ENCODE data around the gene RANBP3. TPM values are rescaled to one million over a fixed set of nuclear protein-coding genes. Genes with fewer than 3 reads are reported as not detected.
A peak's percentile ranks its signal among the peaks of the same experiment; 100 is the strongest.

RANBP3 gene
- total and polyA plus RNA-seq, 4 donors: 33.6 to 67.7 (median 54.9) TPM

DNA sequence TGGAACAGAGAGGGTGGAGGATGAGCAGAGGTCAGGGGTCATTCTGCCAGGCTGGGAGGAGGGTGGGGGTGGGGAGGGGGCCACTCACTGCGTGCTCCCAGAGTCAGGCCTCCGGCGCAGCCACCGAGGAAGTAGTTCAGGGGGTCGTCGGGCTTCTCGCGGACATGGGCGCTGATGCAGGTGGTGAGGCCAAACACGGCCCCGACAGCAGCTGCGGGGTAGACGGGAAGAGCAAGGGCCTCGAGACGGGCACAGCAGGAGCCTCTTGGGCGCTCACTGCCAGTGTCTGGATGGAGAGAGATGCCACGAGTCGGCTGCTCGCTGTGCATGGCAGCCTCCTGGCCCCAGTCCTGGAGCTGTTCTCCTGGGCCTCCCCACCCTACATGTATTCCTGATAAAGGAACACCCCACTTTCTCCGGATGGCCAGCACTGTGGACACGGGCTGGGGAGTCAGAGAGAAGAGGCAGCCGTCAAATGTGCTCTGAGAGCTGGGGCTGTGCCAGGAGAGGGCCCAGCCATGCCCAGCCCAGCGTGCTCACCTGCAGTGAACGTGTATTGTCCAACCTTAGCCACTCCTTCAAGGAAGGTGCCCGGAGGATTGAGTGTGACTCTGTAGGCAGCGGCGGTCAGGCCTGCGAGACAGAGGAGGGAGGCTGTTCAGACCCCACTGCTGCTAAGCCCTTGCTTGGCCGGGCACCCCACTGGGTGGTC is 81.4 kb downstream of the RANBP3 start:
- Histone ChIP-seq H3K4me3 (no peak overlapping the region), H3K9me3 (ENCODE audit: control insufficient read depth in 4 of 4, insufficient read depth in 3 of 4, low read length in 3 of 4) (no peaks in the 10 kb centered on the region), H3K27ac (ENCODE audit: low read depth in 1 of 2, low read length in 1 of 2) (no peak overlapping the region), H3K4me1 (ENCODE audit: control insufficient read depth in 5 of 5, insufficient read depth in 5 of 5, low read length in 5 of 5) (peaks cover 0 to 9% (median 5%) of the 10 kb centered on the region in 5 donors), H3K36me3 (ENCODE audit: control insufficient read depth in 4 of 4, insufficient read depth in 4 of 4, low read length in 4 of 4) (peaks cover 3 to 39% (median 10%) of the 10 kb centered on the region in 4 donors), H3K9ac (ENCODE audit: insufficient read depth in 1 of 2, low read length in 2 of 2) (no peak overlapping the region), H3K27me3 (ENCODE audit: control insufficient read depth in 3 of 3, insufficient read depth in 3 of 3, low read length in 2 of 3) (peaks cover 0 to 2% (median 0%) of the 10 kb centered on the region in 3 donors)
- WGBS, 2 donors: 92 to 94% methylated on average over 29 of the region's 29 CpGs
- TF ChIP-seq, protein P1, sequence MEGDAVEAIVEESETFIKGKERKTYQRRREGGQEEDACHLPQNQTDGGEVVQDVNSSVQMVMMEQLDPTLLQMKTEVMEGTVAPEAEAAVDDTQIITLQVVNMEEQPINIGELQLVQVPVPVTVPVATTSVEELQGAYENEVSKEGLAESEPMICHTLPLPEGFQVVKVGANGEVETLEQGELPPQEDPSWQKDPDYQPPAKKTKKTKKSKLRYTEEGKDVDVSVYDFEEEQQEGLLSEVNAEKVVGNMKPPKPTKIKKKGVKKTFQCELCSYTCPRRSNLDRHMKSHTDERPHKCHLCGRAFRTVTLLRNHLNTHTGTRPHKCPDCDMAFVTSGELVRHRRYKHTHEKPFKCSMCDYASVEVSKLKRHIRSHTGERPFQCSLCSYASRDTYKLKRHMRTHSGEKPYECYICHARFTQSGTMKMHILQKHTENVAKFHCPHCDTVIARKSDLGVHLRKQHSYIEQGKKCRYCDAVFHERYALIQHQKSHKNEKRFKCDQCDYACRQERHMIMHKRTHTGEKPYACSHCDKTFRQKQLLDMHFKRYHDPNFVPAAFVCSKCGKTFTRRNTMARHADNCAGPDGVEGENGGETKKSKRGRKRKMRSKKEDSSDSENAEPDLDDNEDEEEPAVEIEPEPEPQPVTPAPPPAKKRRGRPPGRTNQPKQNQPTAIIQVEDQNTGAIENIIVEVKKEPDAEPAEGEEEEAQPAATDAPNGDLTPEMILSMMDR (IDR thresholded peaks at IDR 0.05; ENCODE audit: control extremely low read depth, extremely low read depth): no peak
- ATAC-seq (ENCODE audit: insufficient read depth, low FRiP score): no peak
- DNase-seq: no peak

DNA sequence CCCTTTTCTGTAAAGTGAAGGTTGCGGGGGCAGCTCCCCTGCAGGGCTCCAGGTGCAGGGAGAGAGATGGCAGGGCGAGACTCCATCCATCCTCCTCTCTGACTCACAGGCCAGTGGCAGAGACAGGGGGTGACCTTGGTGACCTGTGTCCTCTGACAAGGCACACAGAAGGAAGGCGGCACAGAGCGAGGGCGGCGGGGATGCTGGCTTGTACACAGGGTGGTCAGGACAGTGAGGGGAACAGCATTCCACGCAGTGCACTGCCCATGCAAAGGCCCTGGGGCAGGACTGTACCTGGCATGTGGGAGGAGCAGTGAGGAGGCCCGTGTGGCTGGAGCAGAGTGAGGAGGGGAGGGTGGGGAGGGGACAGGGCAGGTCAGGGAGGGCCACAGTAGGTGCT is 82.0 kb downstream of the RANBP3 start:
- H3K36me3 ChIP-seq (ENCODE audit: control insufficient read depth in 4 of 4, insufficient read depth in 4 of 4, low read length in 4 of 4): peaks cover 3 to 38% (median 9%) of the 10 kb centered on the region in 4 donors
- ATAC-seq (ENCODE audit: insufficient read depth, low FRiP score) (no peak), DNase-seq (no peak)
- H3K27ac ChIP-seq (ENCODE audit: low read depth in 1 of 2, low read length in 1 of 2): peak overlapping the region in 1 of 2 donors; percentile 78
- peaks cover 0 to 3% (median 0%) of the 10 kb centered on the region in 3 donors for H3K27me3 ChIP-seq (ENCODE audit: control insufficient read depth in 3 of 3, insufficient read depth in 3 of 3, low read length in 2 of 3)
- 90 to 94% methylated on average over 8 of the region's 8 CpGs for WGBS, 2 donors
- no peak overlapping the region for H3K9ac ChIP-seq (ENCODE audit: insufficient read depth in 1 of 2, low read length in 2 of 2)
- TF ChIP-seq, protein P1 (IDR thresholded peaks at IDR 0.05; ENCODE audit: control extremely low read depth, extremely low read depth): no peak
- no peak overlapping the region for H3K4me3 ChIP-seq
- no peaks in the 10 kb centered on the region for H3K9me3 ChIP-seq (ENCODE audit: control insufficient read depth in 4 of 4, insufficient read depth in 3 of 4, low read length in 3 of 4)
- peaks cover 0 to 9% (median 5%) of the 10 kb centered on the region in 5 donors for H3K4me1 ChIP-seq (ENCODE audit: control insufficient read depth in 5 of 5, insufficient read depth in 5 of 5, low read length in 5 of 5)

DNA sequence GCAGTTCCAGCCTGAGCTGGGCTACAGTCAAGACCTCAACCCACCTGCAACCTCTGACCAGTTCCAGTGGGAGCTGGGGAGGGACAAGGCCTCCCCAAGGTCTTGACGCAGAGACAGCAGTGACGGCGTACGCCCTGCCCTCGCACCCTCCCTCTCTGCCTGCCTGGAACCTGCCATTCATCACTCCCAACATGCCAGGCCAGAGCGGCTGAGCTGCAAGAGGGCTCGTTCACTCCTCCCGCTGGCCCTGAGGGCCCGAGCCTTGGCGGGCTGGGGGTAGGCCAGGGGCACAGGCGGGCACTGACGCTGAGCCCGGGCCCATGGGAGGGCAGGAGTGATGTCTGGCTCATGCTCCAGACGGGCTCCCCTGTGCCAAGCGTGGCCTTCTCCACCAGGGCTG is 82.5 kb downstream of the RANBP3 start:
- Histone ChIP-seq H3K9ac (ENCODE audit: insufficient read depth in 1 of 2, low read length in 2 of 2) (no peak overlapping the region), H3K27me3 (ENCODE audit: control insufficient read depth in 3 of 3, insufficient read depth in 3 of 3, low read length in 2 of 3) (peaks cover 0 to 5% (median 0%) of the 10 kb centered on the region in 3 donors), H3K4me1 (ENCODE audit: control insufficient read depth in 5 of 5, insufficient read depth in 5 of 5, low read length in 5 of 5) (peaks cover 0 to 9% (median 5%) of the 10 kb centered on the region in 5 donors), H3K4me3 (no peak overlapping the region), H3K36me3 (ENCODE audit: control insufficient read depth in 4 of 4, insufficient read depth in 4 of 4, low read length in 4 of 4) (peaks cover 3 to 38% (median 9%) of the 10 kb centered on the region in 4 donors), H3K9me3 (ENCODE audit: control insufficient read depth in 4 of 4, insufficient read depth in 3 of 4, low read length in 3 of 4) (no peaks in the 10 kb centered on the region), H3K27ac (ENCODE audit: low read depth in 1 of 2, low read length in 1 of 2) (peak overlapping the region in 1 of 2 donors; percentile 78)
- no peak for ATAC-seq (ENCODE audit: insufficient read depth, low FRiP score)
- TF ChIP-seq, protein P1 (IDR thresholded peaks at IDR 0.05; ENCODE audit: control extremely low read depth, extremely low read depth): no peak
- DNase-seq: no peak
- 79 to 85% methylated on average over 15 of the region's 15 CpGs for WGBS, 2 donors

Measured in lung (tissue), 12 donors.